RWPE1 (cell line): ENCODE measurements around the gene ZBTB12.
A peak's percentile ranks its signal among the peaks of the same experiment; 100 is the strongest.

Source experiments
- CTCF ChIA-PET: fragments of 350-600 bp; sonication (Branson Sonifier 250); formaldehyde crosslinking; extraction: SDS; loops from one replicate; lab custom pipeline; 2021; lab: Yijun Ruan, JAX
- POLR2A ChIA-PET: fragments of 400-600 bp; formaldehyde crosslinking; extraction: SDS; loops from one replicate; lab custom pipeline; 2020; ENCODE audit warnings: antibody characterized with exemption; ENCODE audit not compliant: low non-redundant PET; lab: Yijun Ruan, JAX
- DNase-seq: peaks from one replicate; pipeline ENCODE4 v3.0.0; 2012; ENCODE audit warnings: low spot score
- H3K27ac ChIP-seq: fragments of 450-650 bp; 2 replicates; pipeline ENCODE4 v1.5.1; 2017
- CTCF ChIP-seq: fragments of 450-650 bp; conservative IDR thresholded peaks from 2 replicates; pipeline ENCODE4 v1.5.1; 2017; ENCODE audit warnings: low read depth, mild to moderate bottlenecking

ZBTB12 gene, protein sequence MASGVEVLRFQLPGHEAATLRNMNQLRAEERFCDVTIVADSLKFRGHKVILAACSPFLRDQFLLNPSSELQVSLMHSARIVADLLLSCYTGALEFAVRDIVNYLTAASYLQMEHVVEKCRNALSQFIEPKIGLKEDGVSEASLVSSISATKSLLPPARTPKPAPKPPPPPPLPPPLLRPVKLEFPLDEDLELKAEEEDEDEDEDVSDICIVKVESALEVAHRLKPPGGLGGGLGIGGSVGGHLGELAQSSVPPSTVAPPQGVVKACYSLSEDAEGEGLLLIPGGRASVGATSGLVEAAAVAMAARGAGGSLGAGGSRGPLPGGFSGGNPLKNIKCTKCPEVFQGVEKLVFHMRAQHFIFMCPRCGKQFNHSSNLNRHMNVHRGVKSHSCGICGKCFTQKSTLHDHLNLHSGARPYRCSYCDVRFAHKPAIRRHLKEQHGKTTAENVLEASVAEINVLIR

DNA sequence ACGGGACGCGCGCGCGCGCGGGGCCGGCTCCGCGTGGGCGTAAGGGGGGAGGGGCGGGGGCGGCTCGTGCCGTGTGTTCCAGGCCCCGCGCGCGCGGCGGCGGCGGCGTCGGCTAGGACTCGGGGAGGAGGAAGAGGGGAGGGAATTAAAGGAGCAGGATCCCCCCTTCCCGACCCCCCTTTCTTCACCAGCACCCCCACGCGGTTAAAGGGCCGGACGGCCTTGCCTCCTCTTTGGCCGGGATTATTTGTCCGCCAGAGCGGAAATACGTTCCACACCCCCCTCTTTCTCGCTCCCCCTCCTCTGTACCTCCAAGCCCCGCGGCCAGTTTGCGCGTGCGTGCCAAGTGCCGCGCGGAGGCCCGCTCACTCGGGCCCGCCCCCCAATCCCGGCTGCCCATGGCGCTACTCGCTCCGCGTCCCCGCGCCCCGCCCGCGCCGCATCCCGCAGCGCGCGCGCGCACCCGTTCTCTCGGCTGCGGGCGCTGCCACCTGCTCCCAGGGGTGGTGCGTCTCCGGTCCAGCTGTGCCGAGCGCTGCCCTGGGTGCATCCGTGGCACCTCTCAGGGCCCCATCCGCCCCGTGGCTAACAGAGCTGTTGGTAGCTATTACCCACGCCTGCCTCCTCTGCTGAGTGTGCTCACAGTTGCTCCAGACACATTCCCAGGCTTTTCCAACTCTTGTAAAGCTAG is at the start of gene ZBTB12:
ZBTB12 (minus strand) TSS at position 134 of the 691 bp plus-strand sequence. CDS start 781 bp downstream, outside the sequence.
- peak within 1 kb of the TSS; percentile 90 for H3K27ac ChIP-seq
- peak; percentile 89 for DNase-seq
- TF ChIP-seq CTCF, result no peak
- POLR2A ChIA-PET, result interaction anchor here (0.6 to 1.5 kb wide), 2 partner anchors 44 to 64 kb away, joined by 3 to 8 read pairs; partner anchors contain the start of gene CFB
- CTCF ChIA-PET, result interaction anchor here (1.1 kb wide), 1 partner anchor 50 kb away, joined by 3 read pairs; no protein-coding TSS in a partner anchor

DNA sequence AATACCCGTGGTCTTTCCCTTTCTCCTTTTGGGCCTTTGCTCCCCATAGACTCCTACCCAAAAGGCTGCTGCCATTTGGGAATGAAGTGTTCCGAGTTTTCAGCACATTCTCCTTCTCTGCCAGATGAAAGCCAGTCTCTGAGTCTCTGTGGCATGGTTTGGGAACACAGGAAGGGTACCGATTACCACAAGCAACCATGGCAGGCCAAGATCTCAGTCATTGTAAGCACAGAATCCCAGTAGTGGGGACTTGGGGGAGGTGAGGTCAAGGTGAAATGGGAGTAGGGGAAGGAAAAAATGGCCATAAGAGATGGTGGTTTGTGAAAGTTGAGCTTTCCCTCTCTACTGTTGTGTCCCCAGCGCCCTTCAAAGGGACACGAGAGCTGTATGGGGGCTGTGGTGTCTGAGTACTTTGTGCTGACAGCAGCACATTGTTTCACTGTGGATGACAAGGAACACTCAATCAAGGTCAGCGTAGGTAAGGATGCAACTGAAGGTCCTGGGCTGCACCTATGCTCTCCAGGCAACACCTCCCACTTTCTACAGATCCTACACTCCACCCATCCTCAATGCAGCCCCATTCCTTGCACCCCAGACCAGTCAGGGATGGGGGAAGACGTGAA is 48.2 kb upstream of the ZBTB12 start:
- POLR2A ChIA-PET, result interaction anchor here (0.5 kb wide), 1 partner anchor 43 kb away, joined by 6 read pairs; no protein-coding TSS in a partner anchor
- TF ChIP-seq CTCF, result no peak
- CTCF ChIA-PET, result interaction anchor here (1.2 kb wide), 1 partner anchor 52 kb away, joined by 3 read pairs; no protein-coding TSS in a partner anchor

GRCh38 chr6:31948753-31949413 is 47.0 kb upstream of the ZBTB12 start:
- DNase-seq, result peak; percentile 22
- CTCF ChIA-PET, result no interaction called here
- H3K27ac ChIP-seq, result no peak overlapping the region
- POLR2A ChIA-PET, result no interaction called here
- TF ChIP-seq CTCF, result no peak

More for the DNA sequence above, 48.2 kb upstream of the ZBTB12 start:
- DNase-seq, result no peak
- no peak overlapping the region for H3K27ac ChIP-seq

GRCh38 chr6:31948306-31948705 is 46.4 kb upstream of the ZBTB12 start:
- POLR2A ChIA-PET, result no interaction called here
- no peak for TF ChIP-seq CTCF
- no peak overlapping the region for H3K27ac ChIP-seq
- DNase-seq, result no peak
- CTCF ChIA-PET, result no interaction called here

DNA sequence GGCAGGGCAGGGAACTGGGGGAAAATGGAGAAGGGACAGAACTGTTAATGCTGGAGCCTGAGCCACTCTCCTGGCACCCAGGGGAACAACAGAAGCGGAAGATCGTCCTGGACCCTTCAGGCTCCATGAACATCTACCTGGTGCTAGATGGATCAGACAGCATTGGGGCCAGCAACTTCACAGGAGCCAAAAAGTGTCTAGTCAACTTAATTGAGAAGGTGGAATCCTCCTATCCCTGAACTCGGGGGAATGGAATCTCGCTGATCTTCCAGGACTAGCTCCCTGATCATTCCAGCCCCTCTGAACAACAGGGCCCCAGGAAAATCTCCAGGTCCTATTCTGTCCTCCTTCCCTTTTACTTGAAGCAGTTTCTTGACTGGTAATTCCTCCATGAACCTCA is 46.0 kb upstream of the ZBTB12 start:
- no peak for DNase-seq
- POLR2A ChIA-PET, result no interaction called here
- no peak for TF ChIP-seq CTCF
- CTCF ChIA-PET, result no interaction called here
- 0 out of 2 replicates have a peak overlapping the region, but pooled peaks have one; percentile 8 for H3K27ac ChIP-seq
